WTC11 (cell line): ENCODE measurements around the gene FRRS1.

ENCODE experiments used
- CREB1 ChIP-seq: sonication (generic); formaldehyde crosslinking; IDR thresholded peaks from 2 replicates; pipeline ENCODE4 v1.8.0; 2023; ENCODE audit warnings: mild to moderate bottlenecking, missing genetic modification reagents
- CREM ChIP-seq: sonication (generic); formaldehyde crosslinking; IDR thresholded peaks from 2 replicates; pipeline ENCODE4 v1.8.1; 2022; ENCODE audit warnings: mild to moderate bottlenecking, missing genetic modification reagents, moderate library complexity
- KAT7 ChIP-seq: sonication (generic); formaldehyde crosslinking; IDR thresholded peaks from 2 replicates; pipeline ENCODE4 v1.8.1; 2023; ENCODE audit warnings: missing genetic modification reagents, mild to moderate bottlenecking, borderline replicate concordance
- MXD4 ChIP-seq: fragments of 250-450 bp; sonication (Bioruptor Pico); IDR thresholded peaks from 2 replicates; pipeline ENCODE4 v1.8.0; 2021; ENCODE audit warnings: mild to moderate bottlenecking, moderate library complexity, borderline replicate concordance
- NFYB ChIP-seq: sonication (generic); formaldehyde crosslinking; conservative IDR thresholded peaks from 2 replicates; pipeline ENCODE4 v1.8.0; 2022; ENCODE audit warnings: low read depth, missing genetic modification reagents
- NR2C2 ChIP-seq: sonication (generic); formaldehyde crosslinking; IDR thresholded peaks from 2 replicates; pipeline ENCODE4 v1.8.0; 2022; ENCODE audit warnings: mild to moderate bottlenecking, missing genetic modification reagents
- RELA ChIP-seq: sonication (generic); formaldehyde crosslinking; IDR thresholded peaks from 2 replicates; pipeline ENCODE4 v1.8.1; 2022; ENCODE audit warnings: missing genetic modification reagents, mild to moderate bottlenecking, borderline replicate concordance
- SMAD3 ChIP-seq: sonication (generic); formaldehyde crosslinking; IDR thresholded peaks from 2 replicates; pipeline ENCODE4 v1.8.0; 2022; ENCODE audit warnings: missing genetic modification reagents, mild to moderate bottlenecking, borderline replicate concordance
- TF ChIP-seq, protein P1 (sequence below): fragments of 200-600 bp; IDR thresholded peaks from 2 replicates; pipeline ENCODE4 v1.8.0; 2022; ENCODE audit warnings: antibody characterized with exemption
- TF ChIP-seq, protein P2 (sequence below): sonication (generic); formaldehyde crosslinking; IDR thresholded peaks from 2 replicates; pipeline ENCODE4 v1.8.0; 2022; ENCODE audit warnings: mild to moderate bottlenecking, missing genetic modification reagents
- TF ChIP-seq, protein P3 (sequence below): sonication (generic); formaldehyde crosslinking; IDR thresholded peaks from 2 replicates; pipeline ENCODE4 v1.8.1; 2022; ENCODE audit warnings: low read depth, missing genetic modification reagents, borderline replicate concordance

- TF ChIP-seq, protein P1, sequence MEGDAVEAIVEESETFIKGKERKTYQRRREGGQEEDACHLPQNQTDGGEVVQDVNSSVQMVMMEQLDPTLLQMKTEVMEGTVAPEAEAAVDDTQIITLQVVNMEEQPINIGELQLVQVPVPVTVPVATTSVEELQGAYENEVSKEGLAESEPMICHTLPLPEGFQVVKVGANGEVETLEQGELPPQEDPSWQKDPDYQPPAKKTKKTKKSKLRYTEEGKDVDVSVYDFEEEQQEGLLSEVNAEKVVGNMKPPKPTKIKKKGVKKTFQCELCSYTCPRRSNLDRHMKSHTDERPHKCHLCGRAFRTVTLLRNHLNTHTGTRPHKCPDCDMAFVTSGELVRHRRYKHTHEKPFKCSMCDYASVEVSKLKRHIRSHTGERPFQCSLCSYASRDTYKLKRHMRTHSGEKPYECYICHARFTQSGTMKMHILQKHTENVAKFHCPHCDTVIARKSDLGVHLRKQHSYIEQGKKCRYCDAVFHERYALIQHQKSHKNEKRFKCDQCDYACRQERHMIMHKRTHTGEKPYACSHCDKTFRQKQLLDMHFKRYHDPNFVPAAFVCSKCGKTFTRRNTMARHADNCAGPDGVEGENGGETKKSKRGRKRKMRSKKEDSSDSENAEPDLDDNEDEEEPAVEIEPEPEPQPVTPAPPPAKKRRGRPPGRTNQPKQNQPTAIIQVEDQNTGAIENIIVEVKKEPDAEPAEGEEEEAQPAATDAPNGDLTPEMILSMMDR, result no peak
- TF ChIP-seq SMAD3 (CRISPR knock-in tag) (no peak), CREB1 (CRISPR knock-in tag) (no peak), KAT7 (CRISPR knock-in tag) (no peak), NR2C2 (no peak), NFYB (no peak), RELA (CRISPR knock-in tag) (no peak), CREM (CRISPR knock-in tag) (no peak), MXD4 (CRISPR knock-in tag) (no peak)
- TF ChIP-seq, protein P2, sequence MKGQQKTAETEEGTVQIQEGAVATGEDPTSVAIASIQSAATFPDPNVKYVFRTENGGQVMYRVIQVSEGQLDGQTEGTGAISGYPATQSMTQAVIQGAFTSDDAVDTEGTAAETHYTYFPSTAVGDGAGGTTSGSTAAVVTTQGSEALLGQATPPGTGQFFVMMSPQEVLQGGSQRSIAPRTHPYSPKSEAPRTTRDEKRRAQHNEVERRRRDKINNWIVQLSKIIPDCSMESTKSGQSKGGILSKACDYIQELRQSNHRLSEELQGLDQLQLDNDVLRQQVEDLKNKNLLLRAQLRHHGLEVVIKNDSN (CRISPR knock-in tag), result no peak
- TF ChIP-seq, protein P3, sequence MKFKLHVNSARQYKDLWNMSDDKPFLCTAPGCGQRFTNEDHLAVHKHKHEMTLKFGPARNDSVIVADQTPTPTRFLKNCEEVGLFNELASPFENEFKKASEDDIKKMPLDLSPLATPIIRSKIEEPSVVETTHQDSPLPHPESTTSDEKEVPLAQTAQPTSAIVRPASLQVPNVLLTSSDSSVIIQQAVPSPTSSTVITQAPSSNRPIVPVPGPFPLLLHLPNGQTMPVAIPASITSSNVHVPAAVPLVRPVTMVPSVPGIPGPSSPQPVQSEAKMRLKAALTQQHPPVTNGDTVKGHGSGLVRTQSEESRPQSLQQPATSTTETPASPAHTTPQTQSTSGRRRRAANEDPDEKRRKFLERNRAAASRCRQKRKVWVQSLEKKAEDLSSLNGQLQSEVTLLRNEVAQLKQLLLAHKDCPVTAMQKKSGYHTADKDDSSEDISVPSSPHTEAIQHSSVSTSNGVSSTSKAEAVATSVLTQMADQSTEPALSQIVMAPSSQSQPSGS (CRISPR knock-in tag), result no peak
Measured at GRCh38 chr1:99675292-99675691, 91.1 kb downstream of the FRRS1 start.
